PC-9 (cell line): ENCODE measurements around the gene EDAR.

Experiments used
- EZH2 ChIP-seq: fragments of 200-600 bp; sonication (generic); IDR thresholded peaks from 2 replicates; pipeline ENCODE4 v1.8.0; 2017; ENCODE audit warnings: antibody characterized with exemption, low read depth
- TF ChIP-seq, protein P1 (sequence below): fragments of 200-600 bp; sonication (generic); conservative IDR thresholded peaks from 2 replicates; pipeline ENCODE4 v1.6.1; 2017; ENCODE audit warnings: mixed run types, antibody characterized with exemption, mild to moderate bottlenecking, moderate library complexity

GRCh38 chr2:108925735-108926134 lies 63.3 kb downstream of the EDAR start:
- TF ChIP-seq, protein P1, sequence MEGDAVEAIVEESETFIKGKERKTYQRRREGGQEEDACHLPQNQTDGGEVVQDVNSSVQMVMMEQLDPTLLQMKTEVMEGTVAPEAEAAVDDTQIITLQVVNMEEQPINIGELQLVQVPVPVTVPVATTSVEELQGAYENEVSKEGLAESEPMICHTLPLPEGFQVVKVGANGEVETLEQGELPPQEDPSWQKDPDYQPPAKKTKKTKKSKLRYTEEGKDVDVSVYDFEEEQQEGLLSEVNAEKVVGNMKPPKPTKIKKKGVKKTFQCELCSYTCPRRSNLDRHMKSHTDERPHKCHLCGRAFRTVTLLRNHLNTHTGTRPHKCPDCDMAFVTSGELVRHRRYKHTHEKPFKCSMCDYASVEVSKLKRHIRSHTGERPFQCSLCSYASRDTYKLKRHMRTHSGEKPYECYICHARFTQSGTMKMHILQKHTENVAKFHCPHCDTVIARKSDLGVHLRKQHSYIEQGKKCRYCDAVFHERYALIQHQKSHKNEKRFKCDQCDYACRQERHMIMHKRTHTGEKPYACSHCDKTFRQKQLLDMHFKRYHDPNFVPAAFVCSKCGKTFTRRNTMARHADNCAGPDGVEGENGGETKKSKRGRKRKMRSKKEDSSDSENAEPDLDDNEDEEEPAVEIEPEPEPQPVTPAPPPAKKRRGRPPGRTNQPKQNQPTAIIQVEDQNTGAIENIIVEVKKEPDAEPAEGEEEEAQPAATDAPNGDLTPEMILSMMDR: no peak
- TF ChIP-seq EZH2: no peak
